B cell (primary cell): ENCODE measurements around the gene TMEM143. TPM values are rescaled to one million over a fixed set of nuclear protein-coding genes. Genes with fewer than 3 reads are reported as not detected.

Source experiments
- ATAC-seq: fragments of 200-7000 bp; cut with Tn5 transposase; one replicate; pipeline ENCODE4 v1.10.0; 2021; ENCODE audit warnings: low read depth, mild to moderate bottlenecking, moderate number of reproducible peaks, moderate library complexity
- CTCF ChIA-PET: fragments of 350-600 bp; sonication (Branson Sonifier 250); formaldehyde crosslinking; loops from one replicate; lab custom pipeline; 2021; ENCODE audit warnings: antibody characterized with exemption, inconsistent platforms; lab: Charles Lee
- POLR2A ChIA-PET: fragments of 350-600 bp; sonication (Branson Sonifier 250); formaldehyde crosslinking; loops from one replicate; lab custom pipeline; 2021; ENCODE audit warnings: antibody characterized with exemption; lab: Charles Lee
- DNase-seq: peaks from one replicate; pipeline ENCODE4 v3.0.0; 2013
- H2AFZ ChIP-seq: 2 replicates; pipeline ENCODE4 v1.6.1; 2012; ENCODE audit warnings: mild to moderate bottlenecking, low read depth, low read length; ENCODE audit not compliant: insufficient read depth, poor library complexity, severe bottlenecking
- H3K27ac ChIP-seq, 2 donors: 1 replicate in 1 of 2; 2 replicates in 1 of 2; pipeline ENCODE4 v1.5.1; 2012 to 2013; ENCODE audit warnings: low read length in 2 of 2, mild to moderate bottlenecking in 2 of 2, moderate library complexity in 1 of 2
- H3K27me3 ChIP-seq, 4 experiments: fragments of 200-600 bp in 1 of 4; sonication (generic) in 1 of 4; replicated peaks in 1 of 4; 1 replicate in 2 of 4; 2 replicates in 2 of 4; pipeline versions ENCODE4 v1.6.1 to v1.7.0; 2013 to 2016; ENCODE audit warnings: low read length in 3 of 4, mild to moderate bottlenecking in 2 of 4, mixed read lengths in 1 of 4, moderate library complexity in 1 of 4; ENCODE audit not compliant: insufficient read depth in 4 of 4, control insufficient read depth in 3 of 4; ENCODE audit errors: control extremely low read depth in 1 of 4
- H3K36me3 ChIP-seq, 2 experiments: replicated peaks in 1 of 2; 1 replicate in 1 of 2; 2 replicates in 1 of 2; pipeline versions ENCODE4 v1.6.1 to v1.7.1; 2013; ENCODE audit warnings: low read length in 1 of 2; ENCODE audit not compliant: insufficient read depth in 2 of 2, control insufficient read depth in 1 of 2; ENCODE audit errors: control extremely low read depth in 1 of 2, extremely low read depth in 1 of 2
- H3K4me1 ChIP-seq, 2 donors: fragments of 200-600 bp in 1 of 2; sonication (generic) in 1 of 2; 1 replicate in 1 of 2; 2 replicates in 1 of 2; pipeline versions ENCODE4 v1.5.1 to v1.6.1; 2013 to 2017; ENCODE audit warnings: low read length in 2 of 2; ENCODE audit not compliant: control insufficient read depth in 2 of 2, insufficient read depth in 2 of 2
- H3K4me2 ChIP-seq: replicated peaks from 2 replicates; pipeline ENCODE3; 2012; ENCODE audit warnings: mild to moderate bottlenecking, low read depth, low read length; ENCODE audit not compliant: poor library complexity, severe bottlenecking
- H3K4me3 ChIP-seq, 5 experiments: fragments of 200-600 bp in 1 of 5; sonication (generic) in 1 of 5; 1 replicate in 3 of 5; 2 replicates in 2 of 5; pipeline versions ENCODE4 v1.5.1 to v1.7.0; 2011 to 2016; ENCODE audit warnings: low read length in 4 of 5, mild to moderate bottlenecking in 4 of 5, low read depth in 2 of 5, control low read depth in 1 of 5, moderate library complexity in 1 of 5; ENCODE audit not compliant: insufficient read depth in 1 of 5; ENCODE audit errors: control extremely low read depth in 1 of 5, extremely low read depth in 1 of 5
- H3K79me2 ChIP-seq: fragments of 200-600 bp; sonication (generic); one replicate; pipeline ENCODE4 v1.6.0; 2016; ENCODE audit warnings: low read length; ENCODE audit not compliant: control insufficient read depth, insufficient read depth
- H3K9ac ChIP-seq: fragments of 200-600 bp; sonication (generic); 2 replicates; pipeline ENCODE4 v1.6.1; 2017; ENCODE audit warnings: mild to moderate bottlenecking, low read length, moderate library complexity
- H3K9me3 ChIP-seq, 3 donors: one replicate each; pipeline versions ENCODE4 v1.6.1 to v1.7.1; 2013; ENCODE audit warnings: low read length in 2 of 3; ENCODE audit not compliant: control insufficient read depth in 2 of 3, insufficient read depth in 1 of 3; ENCODE audit errors: control extremely low read depth in 1 of 3
- H4K20me1 ChIP-seq: 2 replicates; pipeline ENCODE4 v1.6.0; 2012; ENCODE audit warnings: mild to moderate bottlenecking, low read length; ENCODE audit not compliant: insufficient read depth, control insufficient read depth, poor library complexity, severe bottlenecking
- H3K27ac Mint-ChIP-seq: one replicate; pipeline ENCODE4 v1.8.0; 2021; ENCODE audit warnings: mixed read lengths
- H3K27me3 Mint-ChIP-seq: one replicate; pipeline ENCODE4 v1.8.0; 2021; ENCODE audit warnings: mixed read lengths
- H3K4me1 Mint-ChIP-seq: one replicate; pipeline ENCODE4 v1.8.0; 2021; ENCODE audit warnings: mixed read lengths
- H3K4me3 Mint-ChIP-seq: one replicate; pipeline ENCODE4 v1.8.0; 2021; ENCODE audit warnings: mixed read lengths
- H3K9me3 Mint-ChIP-seq: one replicate; pipeline ENCODE4 v1.8.0; 2022; ENCODE audit warnings: mixed read lengths; ENCODE audit not compliant: insufficient read depth
- EZH2 ChIP-seq: IDR thresholded peaks from 2 replicates; pipeline ENCODE4 v1.6.1; 2012; ENCODE audit warnings: borderline replicate concordance, low read depth, mild to moderate bottlenecking, moderate library complexity, low read length; ENCODE audit not compliant: insufficient read depth, poor library complexity, severe bottlenecking
- WGBS: methylation state at CpG from one replicate; pipeline ENCODE4 v1.1.5; 2013; ENCODE audit warnings: missing lambda C conversion rate; ENCODE audit not compliant: insufficient coverage; 5-methylcytosine and 5-hydroxymethylcytosine counted together
- intact Hi-C: fragments of 100-400 bp; cut with micrococcal nuclease; formaldehyde crosslinking; loops from one replicate; pipeline ENCODE4 v1.10.0; 2022
- polyA plus RNA-seq: library from polyadenylated mRNA; depleted of rRNA; stranded (reverse); fragments of >200 nt; gene quantifications from 2 replicates; pipeline ENCODE4 v1.2.3, GENCODE V29; 2012
- total RNA-seq, 2 donors: library from RNA; stranded (reverse); fragments of 120-200 nt in 1 of 2; gene quantifications; 1 replicate in 1 of 2; 2 replicates in 1 of 2; pipeline versions ENCODE4 v1.2.3 to v1.2.4, GENCODE V29; 2013 to 2022
- TF ChIP-seq, protein P1 (sequence below): fragments of 200-600 bp; IDR thresholded peaks from one replicate; pipeline ENCODE4 v1.8.0; 2022; ENCODE audit warnings: antibody characterized with exemption, mild to moderate bottlenecking

Gene TMEM143
- total and polyA plus RNA-seq, 2 donors (not counting 1 experiment from before 2014, with no cell fraction given): 30.0 to 34.3 TPM

DNA sequence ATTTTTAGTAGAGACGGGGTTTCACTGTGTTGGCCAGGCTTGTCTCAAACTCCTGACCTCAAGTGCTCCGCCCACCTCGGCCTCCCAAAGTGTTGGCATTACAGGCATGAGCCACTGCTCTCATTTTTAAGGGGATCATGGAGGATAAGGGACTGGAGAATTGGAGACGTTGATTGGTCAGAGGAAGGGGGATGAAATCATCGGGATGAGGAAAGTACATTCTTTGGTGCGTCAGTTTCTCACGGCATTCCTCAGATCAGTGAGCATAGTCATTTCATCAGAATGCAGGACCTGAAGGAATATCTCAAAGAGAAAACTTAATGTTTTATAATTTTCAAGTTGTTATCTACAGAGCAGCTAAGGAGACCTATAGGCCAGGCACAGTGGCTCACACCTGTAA is 79.8 kb downstream of the TMEM143 start:
- Histone ChIP-seq H3K27ac (no peak overlapping the region), H3K9me3 (peaks cover 0 to 10% (median 5%) of the 10 kb centered on the region in 3 donors), H3K36me3 (peaks cover 0 to 4% of the 10 kb centered on the region in 2 experiments), H3K79me2 (no peaks in the 10 kb centered on the region), H3K4me2 (no peak overlapping the region), H3K4me1 (no peaks in the 10 kb centered on the region), H3K27me3 (no peaks in the 10 kb centered on the region), H3K9ac (no peak overlapping the region), H2AFZ (no peak overlapping the region), H3K4me3 (no peak overlapping the region), H4K20me1 (no peaks in the 10 kb centered on the region)
- WGBS: 100% methylated on average over 5 of the region's 7 CpGs
- CTCF ChIA-PET: interaction anchor here (1.4 kb wide), 1 partner anchor 13 kb away, joined by 4 read pairs; no protein-coding TSS in a partner anchor
- DNase-seq (no peak), ATAC-seq (no peak)
- intact Hi-C loops: no loop called here
- Mint-ChIP-seq H3K4me1 (no peaks in the 10 kb centered on the region), H3K4me3 (no peak overlapping the region), H3K9me3 (no peaks in the 10 kb centered on the region), H3K27ac (no peak overlapping the region), H3K27me3 (no peaks in the 10 kb centered on the region)
- POLR2A ChIA-PET: no interaction called here
- TF ChIP-seq, protein P1, sequence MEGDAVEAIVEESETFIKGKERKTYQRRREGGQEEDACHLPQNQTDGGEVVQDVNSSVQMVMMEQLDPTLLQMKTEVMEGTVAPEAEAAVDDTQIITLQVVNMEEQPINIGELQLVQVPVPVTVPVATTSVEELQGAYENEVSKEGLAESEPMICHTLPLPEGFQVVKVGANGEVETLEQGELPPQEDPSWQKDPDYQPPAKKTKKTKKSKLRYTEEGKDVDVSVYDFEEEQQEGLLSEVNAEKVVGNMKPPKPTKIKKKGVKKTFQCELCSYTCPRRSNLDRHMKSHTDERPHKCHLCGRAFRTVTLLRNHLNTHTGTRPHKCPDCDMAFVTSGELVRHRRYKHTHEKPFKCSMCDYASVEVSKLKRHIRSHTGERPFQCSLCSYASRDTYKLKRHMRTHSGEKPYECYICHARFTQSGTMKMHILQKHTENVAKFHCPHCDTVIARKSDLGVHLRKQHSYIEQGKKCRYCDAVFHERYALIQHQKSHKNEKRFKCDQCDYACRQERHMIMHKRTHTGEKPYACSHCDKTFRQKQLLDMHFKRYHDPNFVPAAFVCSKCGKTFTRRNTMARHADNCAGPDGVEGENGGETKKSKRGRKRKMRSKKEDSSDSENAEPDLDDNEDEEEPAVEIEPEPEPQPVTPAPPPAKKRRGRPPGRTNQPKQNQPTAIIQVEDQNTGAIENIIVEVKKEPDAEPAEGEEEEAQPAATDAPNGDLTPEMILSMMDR: no peak
- TF ChIP-seq EZH2: no peak

Other genes starting within 250 kb of the TMEM143 start
- 111 and 116 TPM in 2 replicates for gene LIG1, start 193.6 kb downstream of the TMEM143 start, total RNA-seq
- gene LIG1, start 193.6 kb downstream of the TMEM143 start, polyA plus RNA-seq: 97.5 and 167 TPM in 2 replicates
- gene ZSWIM9, start 193.3 kb downstream of the TMEM143 start, total RNA-seq: 11.8 and 15.7 TPM in 2 replicates
- gene ZSWIM9, start 193.3 kb downstream of the TMEM143 start, polyA plus RNA-seq: 1.7 and 2.6 TPM in 2 replicates
- 161 and 164 TPM in 2 replicates for gene CARD8, start 108.0 kb downstream of the TMEM143 start, total RNA-seq
- 92.0 and 121 TPM in 2 replicates for gene CARD8, start 108.0 kb downstream of the TMEM143 start, polyA plus RNA-seq
- 0.59 and 0.70 TPM in 2 replicates for gene ZNF114, start 93.9 kb downstream of the TMEM143 start, total RNA-seq
- gene ZNF114, start 93.9 kb downstream of the TMEM143 start, polyA plus RNA-seq: 0.04 and 0.12 TPM in 2 replicates
- gene EMP3, start 38.4 kb downstream of the TMEM143 start, total RNA-seq: 305 and 326 TPM in 2 replicates
- gene EMP3, start 38.4 kb downstream of the TMEM143 start, polyA plus RNA-seq: 595 and 895 TPM in 2 replicates
- gene SYNGR4, start 427 bp upstream of the TMEM143 start, total RNA-seq: not detected in 2 replicates
- not detected in 2 replicates for gene SYNGR4, start 427 bp upstream of the TMEM143 start, polyA plus RNA-seq
- gene KDELR1, start 27.6 kb upstream of the TMEM143 start, total RNA-seq: 60.5 and 62.7 TPM in 2 replicates
- 33.3 and 34.0 TPM in 2 replicates for gene KDELR1, start 27.6 kb upstream of the TMEM143 start, polyA plus RNA-seq
- not detected in 2 replicates for gene GRIN2D, start 29.7 kb upstream of the TMEM143 start, total RNA-seq
- gene GRIN2D, start 29.7 kb upstream of the TMEM143 start, polyA plus RNA-seq: not detected in 2 replicates
- 38.6 and 40.7 TPM in 2 replicates for gene GRWD1, start 82.0 kb upstream of the TMEM143 start, total RNA-seq
- gene GRWD1, start 82.0 kb upstream of the TMEM143 start, polyA plus RNA-seq: 10.6 and 12.0 TPM in 2 replicates
- gene KCNJ14, start 91.6 kb upstream of the TMEM143 start, total RNA-seq: 2.1 and 2.3 TPM in 2 replicates
- 1.5 and 2.1 TPM in 2 replicates for gene KCNJ14, start 91.6 kb upstream of the TMEM143 start, polyA plus RNA-seq
- gene CYTH2, start 105.4 kb upstream of the TMEM143 start, total RNA-seq: 56.0 and 62.6 TPM in 2 replicates
- gene CYTH2, start 105.4 kb upstream of the TMEM143 start, polyA plus RNA-seq: 31.4 and 40.7 TPM in 2 replicates
- 1.6 and 1.9 TPM in 2 replicates for gene LMTK3, start 147.9 kb upstream of the TMEM143 start, total RNA-seq
- gene LMTK3, start 147.9 kb upstream of the TMEM143 start, polyA plus RNA-seq: 0.19 and 0.25 TPM in 2 replicates
- gene SULT2B1, start 188.2 kb upstream of the TMEM143 start, total RNA-seq: not detected in 2 replicates
- gene SULT2B1, start 188.2 kb upstream of the TMEM143 start, polyA plus RNA-seq: not detected in 2 replicates
- gene SPACA4, start 242.8 kb upstream of the TMEM143 start, total RNA-seq: not detected in 2 replicates
- not detected in 2 replicates for gene SPACA4, start 242.8 kb upstream of the TMEM143 start, polyA plus RNA-seq